ENCODE measurements around the gene DLEC1.

- TF ChIP-seq CTCF (IDR thresholded peaks at IDR 0.05; ENCODE audit: insufficient read depth, low read length, poor library complexity, severe bottlenecking) (no peak), EZH2phosphoT487 (conservative IDR thresholded peaks at IDR 0.05; ENCODE audit: low read length) (no peak)
These were observed 97.4 kb downstream of the DLEC1 start for GRCh38 chr3:38136393-38136776.

All from SU-DHL-6 (cell line).